ENCODE results near the gene RPA3.

Gene RPA3

GRCh38 chr7:7705318-7705717 is 13.1 kb downstream of the RPA3 start:
- no peak overlapping the region for H2BK15ac ChIP-seq (ENCODE audit: low read length)
- H3K79me1 ChIP-seq (ENCODE audit: low read depth, low read length), result no peaks in the 10 kb centered on the region
- H2AK5ac ChIP-seq (ENCODE audit: low read depth, low read length), result no peak overlapping the region
- no peak overlapping the region for H4K8ac ChIP-seq (ENCODE audit: low read depth, low read length)
- H3K4ac ChIP-seq (ENCODE audit: low read length), result no peak overlapping the region
- H3K14ac ChIP-seq (ENCODE audit: low read length), result no peak overlapping the region
- peaks cover 2 to 29% of the 10 kb centered on the region in 2 donors for H3K4me1 ChIP-seq (ENCODE audit: control insufficient read depth in 2 of 2, insufficient read depth in 1 of 2, low read depth in 1 of 2, low read length in 2 of 2)
- no peaks in the 10 kb centered on the region for H3K9me3 ChIP-seq (replicated peaks in 1 of 2; ENCODE audit: control insufficient read depth in 2 of 2, insufficient read depth in 1 of 2, low read depth in 1 of 2, low read length in 2 of 2)
- no peaks in the 10 kb centered on the region for H3K27me3 ChIP-seq (ENCODE audit: control insufficient read depth in 3 of 3, insufficient read depth in 3 of 3, low read depth in 1 of 3, low read length in 3 of 3)
- WGBS, 2 donors (ENCODE audit: extremely low coverage in 2 of 2, insufficient read length in 2 of 2, insufficient replicate concordance in 1 of 2), result no CpG with 5 or more reads among the region's 2 CpGs
- H3K36me3 ChIP-seq (replicated peaks in 1 of 2; ENCODE audit: control insufficient read depth in 2 of 2, insufficient read depth in 2 of 2, low read length in 2 of 2), result no peaks in the 10 kb centered on the region
- no peak overlapping the region for H3K4me3 ChIP-seq (ENCODE audit: low read length in 2 of 2)
- no peak overlapping the region for H3K23ac ChIP-seq (ENCODE audit: low read depth, low read length, poor library complexity)
- no peak overlapping the region for H4K91ac ChIP-seq (ENCODE audit: low read depth, low read length, poor library complexity)
- H3K9ac ChIP-seq (ENCODE audit: low read depth, low read length, poor library complexity), result no peak overlapping the region
- no peak overlapping the region for H2BK120ac ChIP-seq (ENCODE audit: low read depth, low read length)
- H3K27ac ChIP-seq (replicated peaks; ENCODE audit: low read length), result no peak overlapping the region
- no peak overlapping the region for H2AFZ ChIP-seq (ENCODE audit: low read length)
- H3K18ac ChIP-seq (ENCODE audit: low read length), result no peak overlapping the region
- H3K4me2 ChIP-seq (ENCODE audit: insufficient read depth, low read length, poor library complexity, severe bottlenecking), result no peak overlapping the region
- H2BK12ac ChIP-seq (ENCODE audit: low read length), result no peak overlapping the region
- no peak overlapping the region for H2BK5ac ChIP-seq (ENCODE audit: low read length)
- DNase-seq (ENCODE audit: low spot score), result no peak

GRCh38 chr7:7704867-7705266 is 13.5 kb downstream of the RPA3 start:
- Histone ChIP-seq H3K9me3 (replicated peaks in 1 of 2; ENCODE audit: control insufficient read depth in 2 of 2, insufficient read depth in 1 of 2, low read depth in 1 of 2, low read length in 2 of 2) (peaks cover 0 to 3% of the 10 kb centered on the region in 2 donors), H3K18ac (ENCODE audit: low read length) (no peak overlapping the region), H3K9ac (ENCODE audit: low read depth, low read length, poor library complexity) (no peak overlapping the region), H4K91ac (ENCODE audit: low read depth, low read length, poor library complexity) (no peak overlapping the region), H2AK5ac (ENCODE audit: low read depth, low read length) (no peak overlapping the region), H3K4ac (ENCODE audit: low read length) (no peak overlapping the region), H3K4me2 (ENCODE audit: insufficient read depth, low read length, poor library complexity, severe bottlenecking) (no peak overlapping the region), H2BK120ac (ENCODE audit: low read depth, low read length) (no peak overlapping the region), H3K36me3 (replicated peaks in 1 of 2; ENCODE audit: control insufficient read depth in 2 of 2, insufficient read depth in 2 of 2, low read length in 2 of 2) (no peaks in the 10 kb centered on the region), H2BK12ac (ENCODE audit: low read length) (no peak overlapping the region), H2AFZ (ENCODE audit: low read length) (no peak overlapping the region), H3K14ac (ENCODE audit: low read length) (no peak overlapping the region), H2BK5ac (ENCODE audit: low read length) (no peak overlapping the region), H3K27ac (replicated peaks; ENCODE audit: low read length) (no peak overlapping the region), H2BK15ac (ENCODE audit: low read length) (no peak overlapping the region), H3K4me1 (ENCODE audit: control insufficient read depth in 2 of 2, insufficient read depth in 1 of 2, low read depth in 1 of 2, low read length in 2 of 2) (peaks cover 2 to 29% of the 10 kb centered on the region in 2 donors), H3K79me1 (ENCODE audit: low read depth, low read length) (no peaks in the 10 kb centered on the region), H3K4me3 (ENCODE audit: low read length in 2 of 2) (no peak overlapping the region), H3K23ac (ENCODE audit: low read depth, low read length, poor library complexity) (no peak overlapping the region), H3K27me3 (ENCODE audit: control insufficient read depth in 3 of 3, insufficient read depth in 3 of 3, low read depth in 1 of 3, low read length in 3 of 3) (no peaks in the 10 kb centered on the region), H4K8ac (ENCODE audit: low read depth, low read length) (no peak overlapping the region)
- no peak for DNase-seq (ENCODE audit: low spot score)
- no CpG with 5 or more reads among the region's 4 CpGs for WGBS, 2 donors (ENCODE audit: extremely low coverage in 2 of 2, insufficient read length in 2 of 2, insufficient replicate concordance in 1 of 2)

GRCh38 chr7:7703427-7703826 is 15.0 kb downstream of the RPA3 start:
- no peak overlapping the region for H3K23ac ChIP-seq (ENCODE audit: low read depth, low read length, poor library complexity)
- no peak overlapping the region for H3K4ac ChIP-seq (ENCODE audit: low read length)
- H3K18ac ChIP-seq (ENCODE audit: low read length), result no peak overlapping the region
- H2BK5ac ChIP-seq (ENCODE audit: low read length), result no peak overlapping the region
- no peak overlapping the region for H4K91ac ChIP-seq (ENCODE audit: low read depth, low read length, poor library complexity)
- no peaks in the 10 kb centered on the region for H3K36me3 ChIP-seq (replicated peaks in 1 of 2; ENCODE audit: control insufficient read depth in 2 of 2, insufficient read depth in 2 of 2, low read length in 2 of 2)
- no peak overlapping the region for H3K4me2 ChIP-seq (ENCODE audit: insufficient read depth, low read length, poor library complexity, severe bottlenecking)
- H4K8ac ChIP-seq (ENCODE audit: low read depth, low read length), result no peak overlapping the region
- H3K79me1 ChIP-seq (ENCODE audit: low read depth, low read length), result no peaks in the 10 kb centered on the region
- H3K9ac ChIP-seq (ENCODE audit: low read depth, low read length, poor library complexity), result no peak overlapping the region
- H3K14ac ChIP-seq (ENCODE audit: low read length), result no peak overlapping the region
- H2BK15ac ChIP-seq (ENCODE audit: low read length), result no peak overlapping the region
- H3K4me1 ChIP-seq (ENCODE audit: control insufficient read depth in 2 of 2, insufficient read depth in 1 of 2, low read depth in 1 of 2, low read length in 2 of 2), result peaks cover 2 to 21% of the 10 kb centered on the region in 2 donors
- no peak overlapping the region for H2AFZ ChIP-seq (ENCODE audit: low read length)
- peak overlapping the region; percentile 14 for H2AK5ac ChIP-seq (ENCODE audit: low read depth, low read length)
- no CpG with 5 or more reads among the region's 7 CpGs for WGBS, 2 donors (ENCODE audit: extremely low coverage in 2 of 2, insufficient read length in 2 of 2, insufficient replicate concordance in 1 of 2)
- H3K27ac ChIP-seq (replicated peaks; ENCODE audit: low read length), result no peak overlapping the region
- no peak overlapping the region for H2BK120ac ChIP-seq (ENCODE audit: low read depth, low read length)
- H2BK12ac ChIP-seq (ENCODE audit: low read length), result no peak overlapping the region
- no peaks in the 10 kb centered on the region for H3K27me3 ChIP-seq (ENCODE audit: control insufficient read depth in 3 of 3, insufficient read depth in 3 of 3, low read depth in 1 of 3, low read length in 3 of 3)
- H3K9me3 ChIP-seq (replicated peaks in 1 of 2; ENCODE audit: control insufficient read depth in 2 of 2, insufficient read depth in 1 of 2, low read depth in 1 of 2, low read length in 2 of 2), result peaks cover 0 to 3% of the 10 kb centered on the region in 2 donors
- no peak overlapping the region for H3K4me3 ChIP-seq (ENCODE audit: low read length in 2 of 2)
- no peak for DNase-seq (ENCODE audit: low spot score)

- H3K18ac ChIP-seq (ENCODE audit: low read length), result no peak overlapping the region
- no peak overlapping the region for H2BK15ac ChIP-seq (ENCODE audit: low read length)
- no peak overlapping the region for H4K8ac ChIP-seq (ENCODE audit: low read depth, low read length)
- no peak overlapping the region for H2BK5ac ChIP-seq (ENCODE audit: low read length)
- no CpG with 5 or more reads among the region's 4 CpGs for WGBS, 2 donors (ENCODE audit: extremely low coverage in 2 of 2, insufficient read length in 2 of 2, insufficient replicate concordance in 1 of 2)
- no peak overlapping the region for H2AFZ ChIP-seq (ENCODE audit: low read length)
- H3K27ac ChIP-seq (replicated peaks; ENCODE audit: low read length), result no peak overlapping the region
- no peak overlapping the region for H2BK120ac ChIP-seq (ENCODE audit: low read depth, low read length)
- no peak overlapping the region for H3K4me3 ChIP-seq (ENCODE audit: low read length in 2 of 2)
- DNase-seq (ENCODE audit: low spot score), result no peak
- no peak overlapping the region for H3K23ac ChIP-seq (ENCODE audit: low read depth, low read length, poor library complexity)
- no peak overlapping the region for H3K4ac ChIP-seq (ENCODE audit: low read length)
- H3K9ac ChIP-seq (ENCODE audit: low read depth, low read length, poor library complexity), result no peak overlapping the region
- H3K79me1 ChIP-seq (ENCODE audit: low read depth, low read length), result no peaks in the 10 kb centered on the region
- peaks cover 0 to 3% of the 10 kb centered on the region in 2 donors for H3K9me3 ChIP-seq (replicated peaks in 1 of 2; ENCODE audit: control insufficient read depth in 2 of 2, insufficient read depth in 1 of 2, low read depth in 1 of 2, low read length in 2 of 2)
- no peaks in the 10 kb centered on the region for H3K36me3 ChIP-seq (replicated peaks in 1 of 2; ENCODE audit: control insufficient read depth in 2 of 2, insufficient read depth in 2 of 2, low read length in 2 of 2)
- no peaks in the 10 kb centered on the region for H3K27me3 ChIP-seq (ENCODE audit: control insufficient read depth in 3 of 3, insufficient read depth in 3 of 3, low read depth in 1 of 3, low read length in 3 of 3)
- no peak overlapping the region for H2AK5ac ChIP-seq (ENCODE audit: low read depth, low read length)
- H3K14ac ChIP-seq (ENCODE audit: low read length), result no peak overlapping the region
- no peak overlapping the region for H4K91ac ChIP-seq (ENCODE audit: low read depth, low read length, poor library complexity)
- no peak overlapping the region for H3K4me2 ChIP-seq (ENCODE audit: insufficient read depth, low read length, poor library complexity, severe bottlenecking)
- no peak overlapping the region for H2BK12ac ChIP-seq (ENCODE audit: low read length)
- peaks cover under 1 to 17% of the 10 kb centered on the region in 2 donors for H3K4me1 ChIP-seq (ENCODE audit: control insufficient read depth in 2 of 2, insufficient read depth in 1 of 2, low read depth in 1 of 2, low read length in 2 of 2)
These were observed 15.6 kb downstream of the RPA3 start for GRCh38 chr7:7702826-7703225.

Measured in neuronal stem cell (in vitro differentiated cells).